HG02870 (cell line): ENCODE measurements around the gene ATP13A2.
A peak's percentile ranks its signal among the peaks of the same experiment; 100 is the strongest.

Experiments used
- ATAC-seq: cut with Tn5 transposase; IDR thresholded peaks from one replicate; pipeline ENCODE4 v1.9.1; 2021; ENCODE audit warnings: mild to moderate bottlenecking, moderate library complexity; ENCODE audit not compliant: unreplicated experiment

ATP13A2 gene, protein sequence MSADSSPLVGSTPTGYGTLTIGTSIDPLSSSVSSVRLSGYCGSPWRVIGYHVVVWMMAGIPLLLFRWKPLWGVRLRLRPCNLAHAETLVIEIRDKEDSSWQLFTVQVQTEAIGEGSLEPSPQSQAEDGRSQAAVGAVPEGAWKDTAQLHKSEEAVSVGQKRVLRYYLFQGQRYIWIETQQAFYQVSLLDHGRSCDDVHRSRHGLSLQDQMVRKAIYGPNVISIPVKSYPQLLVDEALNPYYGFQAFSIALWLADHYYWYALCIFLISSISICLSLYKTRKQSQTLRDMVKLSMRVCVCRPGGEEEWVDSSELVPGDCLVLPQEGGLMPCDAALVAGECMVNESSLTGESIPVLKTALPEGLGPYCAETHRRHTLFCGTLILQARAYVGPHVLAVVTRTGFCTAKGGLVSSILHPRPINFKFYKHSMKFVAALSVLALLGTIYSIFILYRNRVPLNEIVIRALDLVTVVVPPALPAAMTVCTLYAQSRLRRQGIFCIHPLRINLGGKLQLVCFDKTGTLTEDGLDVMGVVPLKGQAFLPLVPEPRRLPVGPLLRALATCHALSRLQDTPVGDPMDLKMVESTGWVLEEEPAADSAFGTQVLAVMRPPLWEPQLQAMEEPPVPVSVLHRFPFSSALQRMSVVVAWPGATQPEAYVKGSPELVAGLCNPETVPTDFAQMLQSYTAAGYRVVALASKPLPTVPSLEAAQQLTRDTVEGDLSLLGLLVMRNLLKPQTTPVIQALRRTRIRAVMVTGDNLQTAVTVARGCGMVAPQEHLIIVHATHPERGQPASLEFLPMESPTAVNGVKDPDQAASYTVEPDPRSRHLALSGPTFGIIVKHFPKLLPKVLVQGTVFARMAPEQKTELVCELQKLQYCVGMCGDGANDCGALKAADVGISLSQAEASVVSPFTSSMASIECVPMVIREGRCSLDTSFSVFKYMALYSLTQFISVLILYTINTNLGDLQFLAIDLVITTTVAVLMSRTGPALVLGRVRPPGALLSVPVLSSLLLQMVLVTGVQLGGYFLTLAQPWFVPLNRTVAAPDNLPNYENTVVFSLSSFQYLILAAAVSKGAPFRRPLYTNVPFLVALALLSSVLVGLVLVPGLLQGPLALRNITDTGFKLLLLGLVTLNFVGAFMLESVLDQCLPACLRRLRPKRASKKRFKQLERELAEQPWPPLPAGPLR

DNA sequence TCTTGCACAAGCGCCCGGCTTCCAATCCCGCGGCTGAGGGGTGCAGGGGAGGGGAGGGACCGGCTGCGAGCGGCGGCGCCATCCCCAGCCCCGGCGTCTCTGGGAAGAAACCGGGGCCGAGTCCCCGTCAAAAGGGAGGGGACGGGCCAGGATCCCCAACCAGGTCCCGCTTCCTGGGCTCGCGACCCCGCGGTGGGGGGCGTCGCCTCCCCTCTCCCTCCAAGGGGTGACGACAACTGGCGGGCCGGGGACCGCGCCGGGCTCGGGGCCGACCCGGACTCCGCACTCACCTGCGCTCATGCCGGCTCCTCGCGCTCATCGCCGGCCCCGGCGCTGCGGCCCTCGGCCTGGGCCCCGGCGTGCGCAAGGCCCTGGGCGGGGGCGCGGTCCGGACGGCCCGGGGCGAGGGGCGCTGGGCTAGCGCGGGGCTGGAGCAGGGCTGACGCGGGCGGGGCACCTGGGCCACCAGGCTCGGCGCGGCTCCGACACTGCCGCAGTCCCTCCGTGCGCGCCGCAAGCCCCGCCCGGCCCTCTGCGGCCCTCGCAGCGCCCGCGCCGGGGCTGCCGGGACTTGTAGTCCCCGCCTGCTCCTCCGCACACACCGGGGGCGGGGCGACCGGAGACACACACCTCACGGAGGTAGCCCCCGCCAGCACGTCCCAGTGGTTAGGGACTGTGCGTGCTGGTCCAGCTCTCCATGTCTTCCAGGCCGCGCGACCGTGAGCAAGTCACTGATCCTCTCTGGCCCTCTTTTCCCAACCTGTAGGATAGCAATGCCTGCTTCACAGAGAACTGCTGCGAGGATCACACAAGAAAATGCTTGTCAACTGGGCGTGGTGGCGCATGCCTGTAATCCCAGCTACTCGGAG, at the start of gene ATP13A2:
Gene ATP13A2 (minus strand): TSS at position 490 of the 869 bp plus-strand sequence. CDS start 190 bp downstream, at position 300.
- peak; percentile 86 for ATAC-seq

DNA sequence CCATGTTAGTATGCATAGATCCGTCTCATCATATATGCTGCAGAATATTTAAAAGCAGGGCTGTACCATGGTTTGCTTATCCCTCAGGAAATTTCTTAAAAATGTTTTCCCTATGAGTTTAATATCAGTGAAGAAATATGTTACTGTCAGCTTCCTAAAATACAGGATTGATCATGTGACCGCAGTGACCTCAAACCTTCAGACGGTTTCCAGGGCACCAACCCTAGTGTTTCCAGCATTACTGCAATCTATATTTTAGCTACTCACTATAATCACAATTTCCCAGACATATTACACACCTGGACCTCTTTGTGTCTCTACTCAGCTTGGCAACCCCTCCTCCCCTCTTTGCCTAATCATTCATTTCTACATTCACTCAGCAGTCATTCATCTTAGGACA, 49.8 kb upstream of the ATP13A2 start:
- ATAC-seq = no peak

DNA sequence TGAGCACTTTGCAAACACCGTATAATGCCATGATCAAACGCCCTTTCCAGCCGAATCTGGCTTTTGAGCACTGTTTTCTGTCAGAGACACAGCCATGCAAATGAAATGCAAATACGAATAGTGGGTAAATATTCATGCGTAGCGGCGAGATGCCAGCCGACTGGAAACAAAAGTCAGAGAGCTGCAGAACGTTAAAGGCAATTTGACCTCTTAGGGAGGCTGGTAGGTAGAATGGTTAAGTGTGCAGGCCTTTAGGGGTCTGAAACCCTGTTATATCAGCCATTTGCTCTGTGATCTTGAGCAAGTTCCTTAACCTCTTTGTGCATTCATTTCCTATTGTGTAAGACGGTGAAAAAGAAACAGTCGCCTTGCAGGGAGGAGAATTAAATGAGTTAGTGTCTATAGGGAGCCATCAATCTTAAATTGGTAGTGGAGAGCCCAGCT, 48.6 kb upstream of the ATP13A2 start:
- no peak for ATAC-seq

DNA sequence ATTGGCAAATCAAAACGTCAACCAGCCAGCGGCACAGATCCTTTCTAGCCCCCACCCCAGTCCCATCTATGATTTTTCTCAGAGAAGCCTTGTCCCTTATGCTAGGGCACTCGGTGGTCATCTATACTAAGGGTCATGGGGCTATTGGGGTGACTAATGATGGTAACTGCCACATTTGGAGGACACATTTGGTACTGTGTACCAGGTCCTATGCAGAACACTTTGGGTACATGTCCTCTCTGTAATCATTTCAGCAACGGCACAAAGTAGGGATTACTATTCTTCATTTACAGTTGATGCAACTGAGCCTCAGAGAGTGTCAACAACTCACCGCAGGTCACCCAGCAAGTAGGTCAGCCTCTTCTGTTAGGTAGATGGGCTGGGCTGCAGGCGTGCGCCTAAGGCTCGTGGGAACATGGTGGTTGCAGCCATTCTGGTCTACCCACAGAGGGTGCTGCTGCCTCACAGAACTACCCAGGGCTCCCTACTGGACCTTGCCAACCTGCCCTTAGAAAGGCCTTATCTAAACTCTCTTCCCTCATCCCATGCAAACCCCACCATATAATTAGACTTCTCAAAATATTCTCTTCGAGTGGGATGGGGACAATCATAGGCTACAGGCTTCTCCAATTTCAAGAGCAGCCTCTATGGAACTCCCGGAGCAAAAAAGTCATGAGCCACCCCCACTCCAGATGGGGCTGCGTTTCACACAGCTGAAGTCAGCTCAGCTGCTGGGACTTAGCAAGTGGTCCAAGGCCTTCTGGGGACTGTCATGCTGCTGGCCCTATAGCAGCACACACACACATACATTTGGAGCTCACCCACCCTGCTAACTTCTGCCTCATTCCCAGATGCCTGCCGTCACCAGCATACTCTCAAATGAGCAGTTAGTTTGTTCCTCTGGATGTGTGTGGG, 47.9 kb upstream of the ATP13A2 start:
- no peak for ATAC-seq

DNA sequence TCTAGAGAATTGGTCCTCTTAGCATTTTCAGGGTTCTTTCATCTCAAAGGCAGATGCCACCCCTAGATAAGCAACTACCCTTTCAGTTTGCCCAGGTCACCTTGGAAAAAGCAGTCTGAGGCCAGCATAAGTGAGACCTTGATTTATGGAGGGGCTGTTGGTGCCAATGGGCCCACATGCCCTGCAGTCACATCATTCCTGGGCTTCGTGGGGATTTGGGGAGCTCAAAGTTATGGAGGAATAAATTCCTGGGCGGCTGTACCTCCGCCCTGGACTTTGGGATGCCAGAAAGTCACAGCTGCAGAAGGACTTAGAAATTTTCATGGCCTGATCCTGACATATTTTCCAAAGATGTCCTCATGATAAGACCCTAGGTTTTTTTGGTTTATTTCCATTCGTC, 44.8 kb upstream of the ATP13A2 start:
- ATAC-seq = no peak

DNA sequence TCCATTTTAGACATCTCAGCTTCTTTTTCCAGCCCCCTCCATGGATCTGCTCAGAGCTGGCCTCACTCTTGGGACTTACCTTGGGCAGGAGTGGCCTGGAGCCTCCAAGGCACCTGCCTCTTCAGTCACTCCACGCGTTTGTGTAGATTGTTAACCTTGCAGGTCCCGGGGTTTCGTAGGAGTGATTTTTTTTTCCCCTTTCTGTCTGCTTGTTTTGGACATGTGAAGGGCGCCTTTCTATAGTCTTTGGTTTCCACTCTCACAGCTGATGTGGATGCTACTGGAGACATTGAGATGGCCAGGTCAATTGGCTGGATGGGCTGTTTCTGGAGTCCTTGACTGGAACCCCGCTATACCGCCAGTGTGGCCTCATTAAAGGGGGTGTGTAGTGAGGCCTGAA, 44.1 kb upstream of the ATP13A2 start:
- no peak for ATAC-seq

DNA sequence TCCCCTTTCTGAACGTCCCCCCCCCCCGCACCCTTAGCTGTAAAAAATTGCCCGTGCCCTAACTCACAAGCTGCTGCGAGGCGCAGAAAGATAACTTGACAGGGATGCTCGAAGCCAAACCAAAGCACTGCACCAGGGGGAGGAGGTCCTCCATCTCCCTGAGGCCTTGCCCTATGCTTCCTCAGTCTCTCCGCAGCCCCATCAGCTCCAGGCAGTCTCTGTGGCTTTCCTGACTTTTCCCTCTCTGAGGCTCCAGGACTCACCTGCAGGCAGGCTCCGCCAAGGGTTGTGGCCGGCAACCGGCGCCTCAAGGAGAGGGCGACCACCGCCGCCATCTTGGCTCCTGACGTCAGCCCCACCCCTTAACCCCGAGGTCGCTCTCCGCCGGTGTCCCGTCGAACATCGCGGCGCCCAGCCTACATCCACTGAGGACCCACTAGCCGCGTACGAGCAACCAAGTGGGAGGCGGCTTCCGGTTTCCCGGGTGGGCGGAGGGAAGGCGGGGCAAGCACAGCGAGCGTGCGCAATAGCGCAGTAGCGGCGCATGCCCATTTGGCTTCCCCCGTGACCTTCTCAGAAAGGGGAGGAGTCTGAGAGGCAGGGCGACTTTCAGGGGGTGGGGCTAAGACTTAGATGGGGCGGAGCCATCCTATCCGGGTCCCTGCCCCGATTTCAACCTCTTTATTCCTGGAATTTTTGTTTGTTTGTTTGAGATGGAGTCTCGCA, 42.1 kb upstream of the ATP13A2 start, which contains the start of gene SDHB:
Gene SDHB (minus strand): TSS at position 348 of the 726 bp plus-strand sequence. CDS start 13 bp downstream, at position 335.
- ATAC-seq = peak; percentile 96

DNA sequence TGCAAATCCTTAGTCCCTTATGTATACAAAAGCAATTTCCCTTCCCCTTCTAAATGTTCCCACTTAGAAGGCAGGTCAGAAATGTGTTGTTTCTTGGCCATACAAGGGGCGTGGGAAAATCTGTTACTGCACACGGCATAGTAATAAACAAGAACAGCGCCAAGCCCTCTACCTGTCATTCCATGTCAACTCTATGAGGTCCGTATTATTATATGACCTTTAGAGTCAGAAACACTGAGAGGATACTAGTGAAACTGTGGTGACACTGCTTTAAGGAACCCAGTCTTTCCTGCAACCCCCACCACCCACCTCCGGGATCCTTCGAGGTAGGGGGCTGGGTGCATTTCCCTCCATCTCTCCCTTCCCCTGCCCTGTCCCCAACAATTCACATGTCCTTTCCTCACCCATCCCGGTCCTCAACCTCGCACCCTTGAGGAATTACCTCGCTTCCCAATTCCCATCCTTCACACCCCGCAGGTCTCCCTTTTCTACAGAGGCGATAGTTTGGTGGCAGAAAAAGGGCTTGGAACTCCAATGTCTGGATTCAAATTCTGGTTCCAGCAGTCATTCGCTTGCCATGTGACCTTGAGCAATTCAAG, 41.5 kb upstream of the ATP13A2 start:
- no peak for ATAC-seq

DNA sequence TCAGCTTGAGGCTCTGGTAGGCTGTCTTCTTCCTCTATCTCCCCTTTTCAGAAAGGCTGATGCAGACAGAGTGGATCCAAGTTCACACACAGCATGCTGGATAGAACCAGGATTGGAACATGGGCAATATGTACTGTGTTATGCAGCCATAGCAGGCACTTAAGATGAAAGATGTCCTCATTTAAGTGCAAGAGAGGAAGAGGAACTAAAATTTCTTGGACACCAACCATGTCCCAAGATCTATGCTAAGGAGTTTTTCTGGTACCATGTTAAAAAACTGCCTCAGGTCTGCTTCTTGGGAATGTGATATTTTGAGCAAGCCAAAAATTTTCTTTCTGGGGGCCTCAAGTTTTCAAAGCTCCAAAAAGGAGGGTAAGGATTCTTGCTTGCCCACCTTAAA, 40.9 kb upstream of the ATP13A2 start:
- no peak for ATAC-seq

DNA sequence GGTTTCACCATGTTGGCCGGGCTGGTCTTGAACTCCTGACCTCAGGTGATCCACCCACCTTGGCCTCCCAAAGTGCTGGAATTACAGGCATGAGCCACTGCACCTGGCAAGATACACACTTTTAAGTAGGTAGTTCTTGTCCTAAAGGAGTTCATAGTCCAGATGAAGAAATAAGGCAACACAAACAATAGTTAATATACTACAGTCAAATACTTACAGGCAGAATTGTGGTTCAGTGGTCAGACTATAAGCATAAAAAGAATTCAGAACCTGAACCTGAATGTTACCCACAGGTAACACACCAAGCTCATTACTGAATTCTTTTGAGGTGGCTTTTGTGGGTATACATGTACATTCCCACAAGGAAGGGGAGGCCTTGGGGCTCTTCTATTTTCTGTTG, 40.3 kb upstream of the ATP13A2 start:
- ATAC-seq = no peak

DNA sequence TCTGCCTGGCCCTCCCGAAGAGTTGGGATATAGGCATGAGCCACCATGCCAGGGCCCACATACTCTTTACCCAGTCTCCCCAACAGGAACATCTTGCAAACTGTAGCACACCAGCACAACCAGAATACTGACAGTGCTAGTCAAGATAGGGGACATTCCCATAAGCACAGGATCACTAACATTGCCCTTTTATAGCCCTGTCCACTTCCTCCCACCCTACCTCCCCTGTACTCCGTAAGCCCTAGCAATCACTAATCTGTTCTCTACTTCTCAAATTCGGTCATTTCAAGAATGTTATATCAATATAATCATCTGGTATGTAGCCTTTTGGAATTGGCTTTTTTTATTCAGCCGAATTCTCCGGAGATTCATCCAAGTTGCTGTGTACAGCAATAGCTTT, 36.2 kb upstream of the ATP13A2 start:
- ATAC-seq = no peak

DNA sequence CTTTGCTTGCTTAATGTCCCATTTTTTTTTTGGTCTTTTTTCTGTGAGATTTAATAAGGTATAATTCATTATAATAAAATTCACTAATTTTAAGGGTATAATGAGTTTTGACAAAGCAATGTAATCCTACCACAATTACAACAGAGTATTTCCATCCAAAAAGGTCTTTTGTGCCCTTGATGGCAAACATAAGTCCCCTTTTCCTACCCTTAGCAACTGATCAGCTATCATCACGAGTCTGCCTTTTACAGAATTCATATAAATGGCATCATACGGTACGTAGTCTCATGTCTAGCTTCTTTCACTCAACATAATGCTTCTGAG, 34.6 kb upstream of the ATP13A2 start:
- ATAC-seq = no peak

DNA sequence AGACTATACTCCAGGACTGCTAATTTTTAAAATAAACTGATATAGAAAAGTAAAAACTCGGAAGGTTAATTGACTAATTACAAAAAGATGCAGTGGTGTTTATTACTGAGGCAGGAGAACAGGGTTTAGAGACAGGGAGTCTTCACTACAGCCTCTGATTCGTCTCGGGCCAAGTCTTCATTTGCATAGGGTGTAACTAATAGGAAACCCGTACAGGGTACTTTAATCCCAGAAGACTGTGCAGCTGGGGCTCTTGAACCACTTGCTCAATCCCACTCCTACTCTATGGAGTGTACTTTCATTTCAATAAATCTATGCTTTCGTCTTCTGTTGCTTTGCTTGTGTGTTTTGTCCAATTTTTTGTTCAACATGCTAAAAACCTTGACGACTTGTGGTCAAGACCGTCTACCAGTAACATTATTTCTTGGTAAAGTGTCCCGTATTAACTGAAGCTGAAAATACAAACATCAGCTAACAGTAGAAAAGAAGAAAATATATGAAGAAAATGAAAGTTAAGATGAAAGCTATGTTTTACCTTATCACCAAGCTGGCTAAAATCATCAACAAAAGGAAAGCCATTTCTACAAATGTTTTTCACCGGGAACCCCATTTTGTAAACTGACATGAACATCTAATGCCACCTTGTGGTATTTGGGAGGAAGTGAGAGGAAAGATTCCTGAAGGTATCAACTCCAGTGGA, 34.1 kb upstream of the ATP13A2 start:
- ATAC-seq = no peak

DNA sequence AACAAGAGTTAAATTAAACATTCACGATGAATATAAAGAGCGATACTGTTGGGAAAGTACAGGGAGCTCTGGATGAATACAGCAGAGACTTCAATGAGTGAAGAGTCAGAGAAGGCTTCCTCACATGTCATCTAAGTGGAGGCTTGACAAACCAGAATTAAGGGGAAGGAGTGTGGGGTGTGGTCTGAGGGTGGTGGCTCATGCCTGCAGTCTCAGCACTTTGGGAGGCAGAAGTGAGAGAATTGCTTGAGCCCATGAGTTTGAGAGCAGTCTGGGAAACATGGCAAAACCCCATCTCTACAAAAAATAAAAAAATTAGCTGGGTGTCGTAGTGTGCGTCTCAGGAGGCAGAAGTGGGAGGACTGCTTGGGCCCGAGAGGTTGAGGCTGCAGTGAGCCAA, 33.4 kb upstream of the ATP13A2 start:
- no peak for ATAC-seq

DNA sequence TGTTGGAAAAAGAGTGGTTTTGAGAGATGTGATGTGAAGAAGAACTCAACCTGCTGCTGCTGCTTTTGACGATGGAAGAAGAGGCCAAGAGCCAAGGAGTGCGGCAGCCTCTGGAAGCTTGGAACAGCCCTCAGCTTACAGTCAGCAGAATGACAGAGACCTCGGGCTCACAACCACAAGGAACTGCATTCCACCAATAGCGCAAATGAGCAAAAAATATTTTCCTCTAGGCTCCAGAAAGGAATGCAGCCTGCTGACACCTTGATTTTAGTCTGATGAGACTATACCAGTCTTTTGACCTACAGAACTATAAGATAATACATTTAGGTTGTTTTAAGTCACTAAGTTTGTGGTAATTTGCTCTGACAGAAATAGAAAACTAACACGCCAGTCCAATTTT, 31.9 kb upstream of the ATP13A2 start:
- ATAC-seq = no peak

DNA sequence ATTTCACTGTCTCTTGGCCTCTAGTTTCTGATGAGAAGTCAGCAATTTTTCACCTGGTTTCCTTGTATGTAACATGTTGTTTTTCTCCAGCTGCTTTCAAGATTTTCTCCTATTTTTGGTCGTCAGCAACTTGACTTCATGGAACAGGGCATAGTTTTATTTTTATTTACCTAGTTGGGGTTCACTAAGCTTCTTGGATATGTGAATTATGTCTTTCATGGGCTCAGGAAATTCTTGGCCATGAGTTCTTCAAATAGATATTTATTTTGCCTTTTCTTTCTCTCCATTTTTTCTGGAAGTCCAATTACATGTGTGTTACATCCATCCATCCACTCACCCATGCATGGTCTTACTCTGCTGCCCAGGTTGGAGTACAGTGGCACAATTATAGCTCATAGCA, 28.4 kb upstream of the ATP13A2 start:
- ATAC-seq = no peak

DNA sequence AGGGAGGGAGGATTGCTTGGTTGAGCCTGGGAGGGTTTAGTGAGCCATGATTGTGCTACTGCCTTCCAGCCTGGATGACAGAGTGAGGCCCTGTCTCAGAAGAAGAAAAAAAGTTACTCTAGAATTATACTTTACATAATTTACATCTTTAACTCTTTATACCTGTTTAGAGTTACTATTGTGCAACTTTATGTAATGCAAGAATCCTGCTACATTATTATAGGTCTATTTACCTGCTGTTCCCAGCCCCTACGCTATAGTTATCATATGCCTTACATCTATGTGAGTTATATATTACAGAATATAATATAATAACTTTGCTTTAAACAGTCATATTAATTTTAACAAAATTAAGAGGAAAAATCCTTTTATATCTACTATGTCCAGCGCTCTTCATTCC, 27.8 kb upstream of the ATP13A2 start:
- no peak for ATAC-seq

DNA sequence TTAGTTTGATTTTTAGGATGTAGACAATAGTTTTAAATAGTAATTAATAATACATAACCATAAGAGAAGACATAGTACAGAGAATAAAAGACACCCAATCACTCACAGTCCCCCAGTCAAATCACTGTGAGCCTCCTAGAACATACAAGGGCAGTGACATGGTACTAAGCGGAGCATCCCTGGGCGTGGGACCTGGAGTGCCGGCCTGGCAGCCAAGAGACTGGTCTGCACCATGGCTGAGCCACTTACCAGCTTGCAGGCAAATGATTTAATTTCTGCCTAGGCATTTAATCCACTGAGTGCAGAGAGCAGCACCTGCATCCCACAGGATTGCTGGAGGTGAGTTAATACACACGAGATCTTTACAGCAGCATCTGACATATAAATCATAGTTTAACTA, 21.8 kb upstream of the ATP13A2 start:
- ATAC-seq = no peak
